SKM-1 (cell line): ENCODE data around the gene ACY1.

ENCODE experiments used
- DNase-seq: peaks from one replicate; lab custom pipeline; 2025; ENCODE audit not compliant: unreplicated experiment; lab: John Stamatoyannopoulos, UW

Gene ACY1

DNA sequence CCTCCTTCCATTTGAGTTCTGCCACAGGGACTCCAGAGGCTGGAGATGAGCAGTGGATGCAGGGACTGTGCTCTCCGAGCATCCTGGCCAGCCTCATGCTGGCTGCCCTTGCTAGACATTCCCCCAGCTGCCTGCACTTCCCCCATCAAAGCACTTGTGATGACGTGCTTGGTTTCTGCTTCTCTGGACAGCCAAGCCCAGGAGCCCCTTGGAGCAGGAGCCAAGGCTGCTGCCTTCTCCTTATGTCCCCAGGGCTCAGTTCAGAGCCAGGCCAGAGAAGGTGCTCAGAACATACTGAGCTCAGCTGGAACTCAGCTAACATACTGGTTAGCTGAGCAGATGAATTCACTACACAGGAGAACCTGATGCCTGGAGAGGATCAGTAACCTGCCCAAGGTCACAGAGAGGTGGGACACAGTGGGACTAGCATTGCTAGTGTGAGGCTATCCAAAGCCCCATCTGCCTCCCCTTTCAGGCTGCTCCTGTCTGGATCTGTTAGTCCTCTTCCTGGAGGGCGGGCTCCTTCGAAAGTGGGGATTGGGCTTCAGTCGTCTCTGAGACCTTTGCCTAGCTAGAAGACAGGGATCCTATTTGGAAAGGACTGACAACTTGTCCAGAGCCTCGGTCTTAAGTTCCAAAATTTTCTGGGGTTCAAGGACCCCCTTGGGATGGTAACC is 20.3 kb upstream of the ACY1 start:
- DNase-seq = no peak

DNA sequence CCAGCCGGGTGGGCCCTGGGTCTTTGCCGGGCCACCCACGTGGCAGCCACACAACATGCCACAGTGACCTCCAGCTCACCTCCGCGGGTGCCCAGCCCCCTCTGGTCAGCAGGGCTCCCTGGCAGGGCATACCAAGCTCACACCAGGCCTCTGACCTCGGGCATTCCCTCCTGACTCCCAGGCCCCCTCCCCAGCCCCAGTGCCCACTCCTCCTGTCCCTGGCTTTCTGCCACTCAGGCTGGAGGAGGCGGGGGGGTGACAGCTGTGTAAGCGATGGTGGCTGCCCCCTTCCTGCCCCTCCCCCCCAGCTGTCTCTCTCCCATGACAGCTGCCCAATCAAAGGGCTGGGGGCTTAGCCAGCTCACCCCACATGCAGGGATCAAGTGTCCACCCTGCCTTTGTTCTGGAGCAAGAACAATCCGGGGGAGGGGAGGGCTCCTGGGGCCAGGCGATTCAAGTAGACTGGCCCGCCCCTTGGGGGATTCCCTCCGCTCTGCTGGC is 19.3 kb upstream of the ACY1 start:
- DNase-seq = no peak

DNA sequence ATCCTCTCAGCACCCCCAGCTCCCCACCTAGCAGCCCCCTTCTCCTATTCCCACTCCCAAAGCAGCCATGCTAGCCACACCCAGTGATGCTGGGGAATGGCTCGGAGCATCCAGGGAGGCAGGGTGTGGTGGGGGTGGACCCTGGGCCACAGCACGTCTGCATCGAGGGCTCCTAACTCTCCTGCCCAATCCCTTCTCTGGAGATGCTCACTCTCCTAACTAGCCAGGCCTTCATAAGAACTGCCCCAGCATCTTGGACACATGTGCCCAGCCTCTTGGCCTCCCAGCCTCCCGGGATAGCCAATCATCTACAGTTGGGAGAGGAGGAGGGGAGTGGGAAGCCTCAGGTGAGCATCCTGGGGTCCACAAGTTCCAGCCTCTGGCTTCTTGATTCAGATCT is 18.8 kb upstream of the ACY1 start:
- DNase-seq = no peak

DNA sequence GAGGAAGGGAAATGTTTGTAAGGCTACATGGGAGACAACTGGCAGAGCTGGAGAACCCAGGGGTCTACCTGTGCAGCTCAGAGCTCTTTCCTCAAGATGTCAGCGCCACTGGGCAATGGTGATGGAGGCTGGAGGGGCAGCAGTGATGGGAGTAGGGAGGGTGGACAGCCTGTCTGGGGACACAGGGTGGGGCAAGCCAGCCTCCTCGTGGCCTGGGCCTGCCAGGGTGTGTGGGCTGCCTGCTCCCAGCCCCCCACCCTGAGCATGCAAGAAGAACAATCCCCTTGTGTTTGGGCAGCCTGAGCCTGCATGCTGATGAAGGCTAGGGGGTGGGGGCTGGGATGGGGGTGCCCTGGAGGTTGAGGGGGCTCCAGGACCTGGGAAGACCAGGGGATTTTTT is 17.3 kb upstream of the ACY1 start:
- no peak for DNase-seq

DNA sequence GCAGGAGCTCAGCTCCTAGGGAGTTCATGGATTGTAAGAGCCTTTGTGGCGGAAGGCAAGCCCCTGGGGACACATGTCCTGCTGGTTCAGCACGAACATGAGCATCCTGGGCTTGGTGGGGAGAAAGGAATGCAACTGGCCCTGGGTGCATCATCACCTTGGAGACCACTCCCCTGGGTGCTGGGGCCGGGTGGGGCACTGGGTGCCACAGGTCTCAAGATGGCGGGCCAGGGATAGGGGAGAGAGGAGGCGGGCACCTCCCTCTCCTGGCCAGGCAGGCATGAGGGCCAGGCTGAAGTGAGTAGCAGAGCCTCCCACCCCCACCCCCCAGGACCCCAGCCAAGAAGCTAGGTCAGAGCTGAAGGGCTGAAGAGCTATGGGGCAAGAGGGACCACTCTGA is 16.8 kb upstream of the ACY1 start:
- DNase-seq = no peak

DNA sequence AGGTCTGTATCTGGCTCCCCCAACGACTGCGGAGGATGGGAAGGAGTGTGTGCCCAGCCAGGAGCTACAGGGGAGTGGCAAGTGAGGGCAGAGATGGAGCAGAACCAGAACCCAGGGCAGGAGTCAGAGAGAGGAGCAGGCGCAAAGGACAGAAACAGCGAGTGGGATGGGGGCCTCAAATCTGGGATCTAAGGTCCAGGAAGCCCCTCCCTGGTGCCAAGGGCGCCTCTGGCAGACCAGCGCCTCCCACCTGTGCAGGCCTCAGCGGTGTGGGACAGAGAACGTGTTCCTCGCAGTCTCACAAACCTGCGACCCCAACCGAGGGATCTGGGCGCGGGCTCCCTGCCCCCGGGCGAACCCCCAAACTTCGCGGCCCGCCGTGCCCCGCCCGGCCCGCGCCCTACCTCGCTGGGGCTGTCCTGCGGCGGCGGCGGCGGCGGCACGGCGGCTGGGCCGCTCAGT is 16.4 kb upstream of the ACY1 start:
- DNase-seq = no peak

DNA sequence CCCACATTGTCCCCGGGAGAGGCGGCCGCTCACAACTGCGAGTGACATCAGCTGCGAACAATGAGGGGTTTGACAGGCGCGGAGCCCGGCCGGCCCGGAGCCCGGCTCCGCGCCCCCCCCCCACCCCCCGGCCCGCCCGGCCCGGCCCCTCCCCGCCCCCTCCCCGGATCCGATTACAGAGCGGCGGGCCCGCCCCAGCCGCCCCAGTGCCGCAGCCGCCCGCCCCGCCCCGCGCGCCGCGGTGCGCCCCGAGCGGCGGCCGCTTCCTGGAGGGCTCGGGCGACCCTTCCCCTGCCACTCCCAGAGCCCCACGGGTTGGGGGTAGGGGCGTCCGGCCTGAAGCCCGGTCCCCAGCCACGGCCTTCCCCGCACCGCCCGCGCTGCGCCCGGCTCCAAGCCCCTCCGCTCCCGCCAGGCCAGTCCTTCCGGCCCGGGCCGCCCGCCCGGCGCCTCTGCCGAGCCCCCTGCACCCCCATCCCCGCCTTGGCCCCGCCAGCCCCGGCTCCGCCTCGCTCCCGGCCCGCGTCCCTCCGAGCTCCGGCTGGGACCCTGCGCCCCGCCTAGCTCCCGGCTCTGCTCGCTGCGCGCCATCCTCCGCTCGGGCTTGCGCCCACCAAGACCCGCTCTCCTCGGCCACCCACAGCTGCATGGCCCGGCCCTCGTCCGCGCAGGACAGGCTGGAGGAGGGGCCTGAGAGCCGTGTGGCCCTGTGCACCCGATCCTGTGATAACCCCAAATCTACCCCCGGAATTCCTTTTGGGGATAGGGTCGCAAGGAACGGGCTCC is 15.8 kb upstream of the ACY1 start, which contains the start of gene PCBP4:
TSS of gene PCBP4 (minus strand) at position 71 of the 786 bp plus-strand sequence. CDS start 6,214 bp downstream, outside the sequence.
- DNase-seq = no peak

DNA sequence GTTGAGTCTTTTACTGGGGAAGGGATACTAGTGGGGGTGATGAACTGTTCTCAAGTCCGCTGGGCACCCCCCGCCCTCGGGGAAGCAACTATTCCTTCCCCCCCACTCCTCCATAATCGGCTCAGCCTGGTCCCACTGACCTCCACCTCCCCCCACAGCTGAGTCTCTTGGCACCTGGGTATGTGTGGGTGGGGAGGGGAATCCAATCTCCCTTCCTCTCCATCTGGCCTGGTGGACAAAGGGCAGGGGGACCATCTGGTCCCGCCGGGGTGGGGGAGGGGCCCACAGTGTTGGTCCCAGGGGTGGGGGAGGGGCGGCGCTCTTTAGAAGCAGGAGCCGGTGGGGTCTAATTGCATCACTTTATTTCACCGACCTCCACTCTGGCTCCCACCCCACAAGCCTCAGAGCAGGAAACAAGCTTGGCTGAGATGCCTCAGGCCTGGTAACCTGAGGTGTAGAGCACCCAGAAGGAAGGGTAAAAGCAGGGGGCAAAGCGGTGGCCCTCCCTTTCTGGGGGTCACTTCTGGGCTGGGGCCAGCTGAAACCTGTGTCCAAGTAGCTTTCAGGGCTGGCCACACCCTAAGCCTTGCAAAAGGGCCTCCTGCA is 15.1 kb upstream of the ACY1 start:
- DNase-seq = no peak

DNA sequence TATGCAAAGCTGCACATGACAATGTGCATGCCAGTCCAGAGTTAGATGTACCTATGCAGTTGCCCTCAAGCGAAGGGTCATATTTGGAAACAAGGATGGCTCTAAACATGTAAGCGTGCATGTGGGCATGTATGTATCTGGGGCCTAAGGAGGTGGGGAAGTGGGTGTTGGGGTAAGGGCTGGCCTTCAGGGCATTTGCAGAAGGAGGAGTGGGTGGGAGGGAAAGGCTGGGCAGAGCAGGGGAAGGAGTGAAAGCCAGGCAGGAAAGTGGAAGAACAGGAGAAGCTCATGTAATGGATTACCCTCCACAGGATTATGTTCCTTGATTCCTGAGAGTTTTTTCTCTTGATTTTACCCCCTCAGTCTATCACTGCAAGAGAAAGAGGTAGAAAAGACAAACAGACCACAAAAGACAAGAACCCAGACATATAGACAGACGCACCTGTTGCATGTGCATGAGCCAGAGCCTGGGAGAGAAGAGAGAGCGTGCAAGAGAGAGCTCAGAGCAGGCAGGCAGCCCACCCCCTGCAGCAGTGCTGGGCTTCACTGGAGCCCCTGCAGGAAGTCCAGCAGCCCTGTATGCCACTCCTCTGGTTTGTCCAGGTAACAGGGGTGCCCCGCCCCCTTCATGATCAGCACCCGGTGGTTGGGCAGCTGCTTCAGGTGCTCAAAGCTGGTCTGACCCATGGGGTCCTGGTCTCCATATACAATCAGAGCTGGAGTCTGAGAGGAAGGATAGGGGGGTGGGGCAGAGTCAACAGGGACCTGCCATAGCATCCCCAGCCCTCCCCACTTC is 14.3 kb upstream of the ACY1 start:
- no peak for DNase-seq

DNA sequence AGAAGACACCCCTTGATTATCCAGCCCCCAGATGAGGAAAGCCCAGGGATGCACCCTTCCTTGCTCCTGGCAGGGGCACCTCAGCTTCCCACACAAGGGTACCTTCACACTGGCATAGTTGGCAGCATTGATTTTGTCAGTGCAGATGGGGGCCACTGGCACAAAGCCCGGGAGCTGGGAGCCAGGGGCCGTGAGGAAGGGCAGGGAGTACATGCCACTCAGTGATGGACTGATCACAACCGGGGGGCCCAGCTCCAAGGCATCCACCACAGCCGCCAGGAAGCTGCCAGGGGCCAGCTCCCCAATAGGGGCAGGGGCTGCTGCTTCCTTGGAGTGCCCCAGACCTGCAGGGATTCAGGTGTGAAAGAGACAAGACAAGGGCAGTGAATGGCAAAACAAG is 13.5 kb upstream of the ACY1 start:
- DNase-seq = no peak

DNA sequence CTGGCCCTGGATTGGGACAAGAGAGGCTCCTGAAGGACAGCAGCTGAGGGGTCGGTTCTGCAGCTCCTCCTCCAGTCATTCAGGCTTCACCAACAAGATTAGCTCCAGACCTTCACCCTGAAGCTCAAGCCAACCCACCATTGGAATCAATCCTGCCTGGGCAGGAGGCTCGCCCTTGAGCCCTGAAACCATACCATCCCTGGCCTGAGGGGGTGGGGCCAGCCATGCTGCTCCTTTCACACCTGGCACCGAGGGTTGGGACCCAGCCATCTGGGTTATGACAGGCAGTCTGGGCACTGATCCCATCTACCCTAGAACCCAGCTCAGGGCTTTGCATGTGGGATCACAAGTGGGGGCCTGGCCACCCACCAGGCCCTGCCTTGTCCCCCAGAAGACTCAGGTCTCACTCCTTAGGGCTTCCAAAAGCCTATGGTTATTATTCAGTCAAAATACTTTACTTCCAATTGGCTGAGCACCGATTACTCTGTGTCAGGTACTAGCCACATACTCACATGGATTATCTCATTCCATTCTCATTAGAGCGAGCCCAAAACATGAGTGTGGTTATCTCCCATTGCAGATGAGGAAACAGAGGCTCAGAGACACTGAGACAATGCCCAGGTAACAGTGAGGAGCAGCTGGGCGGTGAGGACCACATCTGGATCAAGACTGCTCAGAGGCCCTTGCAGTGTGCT is 12.6 kb upstream of the ACY1 start:
- no peak for DNase-seq

DNA sequence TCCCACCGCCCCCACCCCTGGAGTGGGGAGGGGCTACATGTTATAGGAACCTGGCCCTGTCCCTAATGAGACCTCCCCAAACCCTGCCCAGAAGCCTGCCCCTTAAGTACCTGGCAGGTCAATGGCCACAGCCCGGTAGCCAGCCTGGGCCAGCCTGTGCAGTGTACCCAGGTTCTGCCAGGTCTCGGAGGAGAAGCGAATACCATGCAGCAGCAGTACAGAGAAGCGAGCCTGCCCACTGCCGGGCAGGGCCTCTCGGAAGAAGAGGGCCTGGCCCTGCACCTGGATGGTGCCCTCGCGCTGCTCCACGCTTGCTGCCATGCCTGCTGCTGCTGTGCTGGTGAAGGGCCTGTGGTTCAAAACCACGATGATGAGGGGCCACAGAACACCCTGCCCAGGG is 12.0 kb upstream of the ACY1 start:
- no peak for DNase-seq

DNA sequence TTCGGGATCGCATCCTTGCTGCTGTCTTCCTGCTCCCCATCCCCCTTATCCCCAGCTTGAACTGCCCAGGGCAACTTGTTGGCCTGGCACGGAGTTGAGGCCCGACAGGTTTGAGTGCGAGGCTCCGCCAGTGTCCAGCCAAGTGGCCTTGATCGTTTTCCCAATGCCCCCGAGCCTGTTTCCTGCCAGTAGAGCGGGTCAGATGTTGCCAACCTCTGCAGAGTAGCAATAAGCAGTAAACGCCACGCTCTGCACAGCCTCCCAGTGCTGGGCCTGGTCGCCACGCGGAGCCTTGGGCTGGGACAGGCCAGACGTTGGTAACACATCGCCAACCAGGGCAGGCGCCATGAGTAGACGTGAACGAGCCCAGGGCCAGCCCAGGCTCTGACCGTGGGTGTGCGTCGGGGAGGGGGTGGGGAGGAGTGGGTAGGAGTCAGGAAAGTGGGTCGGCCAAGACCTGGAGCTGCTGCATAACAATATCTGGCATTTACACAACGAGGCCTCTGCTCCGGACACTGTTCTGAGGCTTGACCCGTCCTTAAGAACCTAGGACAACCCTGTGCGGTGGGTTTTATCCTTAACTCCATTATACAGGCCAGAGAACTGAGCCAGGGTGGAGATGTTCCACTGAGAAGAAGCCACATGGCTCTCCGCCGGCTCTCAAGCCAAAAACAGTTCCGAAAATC is 8.9 kb upstream of the ACY1 start:
- no peak for DNase-seq

DNA sequence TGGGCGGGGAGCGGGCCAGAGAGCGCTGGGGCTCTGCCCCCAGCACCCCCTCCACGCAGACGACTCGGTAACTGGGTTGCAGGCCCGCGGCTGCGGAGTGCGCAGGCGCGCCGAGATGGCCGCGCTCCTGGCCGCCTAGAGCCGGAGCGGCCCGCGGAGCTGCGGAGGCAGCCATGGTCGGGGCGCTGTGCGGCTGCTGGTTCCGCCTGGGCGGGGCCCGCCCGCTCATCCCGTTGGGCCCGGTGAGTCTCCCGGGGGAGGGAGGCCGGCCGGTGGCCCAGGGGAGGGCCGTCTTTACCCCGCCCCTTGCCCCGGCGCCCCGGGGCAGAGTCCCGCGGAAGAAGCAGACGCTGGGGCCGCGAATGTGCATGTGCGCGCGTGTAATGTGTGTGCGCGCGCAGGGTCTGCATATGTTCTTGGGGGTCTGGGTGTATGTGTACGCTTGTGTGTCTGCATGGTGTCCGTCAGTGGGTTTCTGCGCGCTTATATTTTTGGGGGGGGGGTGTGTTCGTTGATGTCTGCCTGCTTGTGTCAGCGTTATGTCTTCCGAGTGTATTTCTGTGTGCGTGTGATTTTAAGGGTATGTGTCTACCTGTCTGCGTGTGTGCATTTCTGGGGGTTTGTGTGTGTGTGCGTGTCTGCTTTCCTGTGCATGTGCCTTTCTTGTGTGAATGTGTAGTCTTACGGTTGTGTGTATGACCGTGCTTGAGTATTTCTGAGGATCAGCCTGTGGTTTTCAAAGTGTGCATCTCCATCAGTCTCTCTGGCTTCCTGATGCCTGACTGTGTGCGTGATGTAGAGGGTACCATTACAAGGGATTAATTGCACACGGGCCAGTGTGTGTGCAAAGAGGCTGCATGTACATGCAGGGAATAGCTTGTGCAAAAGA is 8.1 kb upstream of the ACY1 start, which contains the start of gene ABHD14A:
TSS of gene ABHD14A (plus strand) at position 102 of the 889 bp plus-strand sequence. CDS start at position 174, 72 bp downstream.
- peak; percentile 35 for DNase-seq

DNA sequence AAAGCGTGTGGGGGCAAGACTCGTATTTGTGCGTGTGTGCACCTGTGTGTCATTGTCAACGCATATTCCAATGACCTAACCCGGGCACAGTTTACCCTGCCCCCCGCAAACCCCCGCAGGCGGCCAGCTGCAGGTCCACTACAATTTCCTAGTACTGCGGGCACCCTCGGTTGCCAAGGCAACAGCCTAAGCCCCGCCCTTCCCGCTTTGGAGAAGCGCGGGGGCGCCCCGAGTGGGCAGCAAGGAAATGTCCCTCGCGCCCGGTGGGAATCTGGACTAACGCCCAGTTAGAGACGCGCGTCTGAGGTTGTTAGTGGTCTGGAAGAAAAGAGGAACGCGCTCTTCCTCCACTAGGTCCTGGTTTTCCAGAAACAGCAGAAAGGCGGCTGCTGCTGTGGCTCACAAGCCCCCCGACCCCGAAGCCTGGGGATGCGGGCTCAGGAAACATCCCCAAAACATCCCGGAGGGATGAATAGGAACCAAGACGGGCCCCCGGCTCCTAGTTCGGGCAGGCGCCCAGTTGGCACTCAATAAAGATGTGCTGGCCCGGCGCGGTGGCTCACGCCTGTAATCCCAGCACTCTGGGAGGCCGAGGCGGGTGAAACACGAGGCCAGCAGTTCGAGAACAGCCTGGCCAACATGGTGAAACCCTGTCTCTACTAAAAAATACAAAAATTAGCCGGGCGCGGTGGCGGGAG is 7.3 kb upstream of the ACY1 start:
- DNase-seq = no peak

DNA sequence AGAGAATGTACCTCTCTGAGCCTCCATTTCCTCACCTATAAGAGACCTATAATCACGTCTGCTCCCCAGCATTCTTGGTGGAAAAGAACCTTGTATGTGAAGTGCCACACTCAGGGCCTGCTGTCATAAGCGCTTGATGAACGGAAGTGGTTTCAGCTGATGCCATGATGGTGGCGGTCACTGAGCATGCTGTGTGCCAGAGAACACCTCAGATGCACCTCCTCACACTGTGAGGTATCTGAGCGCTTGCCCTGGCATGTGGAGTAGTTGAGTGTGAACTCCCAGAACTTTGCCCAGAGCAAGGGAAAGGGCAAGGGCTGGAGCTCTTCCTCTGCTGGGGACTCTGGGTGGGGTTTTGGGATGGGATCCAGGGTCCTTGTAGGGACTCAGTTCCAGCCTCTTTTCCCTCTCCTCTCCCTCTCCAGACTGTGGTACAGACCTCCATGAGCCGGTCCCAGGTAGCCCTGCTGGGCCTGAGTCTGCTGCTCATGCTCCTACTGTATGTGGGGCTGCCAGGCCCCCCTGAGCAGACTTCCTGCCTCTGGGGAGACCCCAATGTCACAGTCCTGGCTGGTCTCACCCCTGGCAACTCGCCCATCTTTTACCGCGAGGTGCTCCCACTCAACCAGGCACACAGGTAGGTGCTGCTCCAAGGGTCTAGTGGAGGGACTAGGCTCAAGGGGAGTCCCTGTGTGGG is 5.7 kb upstream of the ACY1 start:
- DNase-seq = no peak

DNA sequence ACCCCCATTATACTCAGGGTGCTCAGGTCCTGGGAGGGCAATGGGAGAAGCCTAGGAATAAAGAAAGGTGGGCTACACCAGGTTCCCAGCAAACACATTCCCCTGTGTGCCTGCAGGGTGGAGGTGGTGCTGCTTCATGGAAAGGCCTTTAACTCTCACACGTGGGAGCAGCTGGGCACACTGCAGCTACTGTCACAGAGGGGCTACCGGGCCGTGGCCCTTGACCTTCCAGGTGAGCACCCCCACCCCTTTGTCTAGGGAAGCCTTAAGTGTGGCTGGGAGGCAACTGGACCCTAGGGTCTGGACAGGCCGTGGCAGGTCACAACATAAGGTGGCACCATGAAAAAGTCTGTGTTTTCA is 5.2 kb upstream of the ACY1 start:
- DNase-seq = no peak

DNA sequence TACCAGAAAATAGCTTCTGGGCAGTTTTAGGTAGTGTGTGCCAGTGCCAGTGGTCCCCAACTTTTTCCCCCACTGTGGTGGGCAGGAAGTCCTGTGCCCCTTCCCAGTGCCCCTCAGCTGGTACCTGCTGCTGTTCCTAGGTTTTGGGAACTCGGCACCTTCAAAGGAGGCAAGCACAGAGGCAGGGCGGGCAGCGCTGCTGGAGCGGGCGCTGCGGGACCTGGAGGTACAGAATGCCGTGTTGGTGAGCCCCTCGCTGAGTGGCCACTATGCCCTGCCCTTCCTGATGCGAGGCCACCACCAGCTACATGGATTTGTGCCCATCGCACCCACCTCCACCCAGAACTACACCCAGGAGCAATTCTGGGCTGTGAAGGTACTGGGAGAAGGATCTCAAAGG is 3.1 kb upstream of the ACY1 start:
- DNase-seq = no peak
